Measurements from ENCODE around the gene CXCL3.
"Not testable (repeated sequence)": the region's sequence is repeated elsewhere in the genome, so short reads cannot be mapped to it uniquely, and the experiment has no call there.

Gene CXCL3

GRCh38 chr4:74038425-74039314 is at the start of gene CXCL3:
Gene CXCL3 (minus strand): TSS chr4:74038689. CDS start chr4:74038611, 78 bp downstream.
- Mint-ChIP-seq H3K27me3 (peaks cover 79% of the 10 kb centered on the region), H3K4me3 (peak within 1 kb of the TSS; percentile 80 to 81), H3K9me3 (no peaks in the 10 kb centered on the region), H3K4me1 (peaks cover 14% of the 10 kb centered on the region), H3K27ac (peak within 1 kb of the TSS in 1 of 2 donors; percentile 64)
- peak; percentile 74 for ATAC-seq
- DNase-seq: peak; percentile 11 to 19

- DNase-seq (no peak), ATAC-seq (no peak)
- H3K4me1 Mint-ChIP-seq: no peaks in the 10 kb centered on the region
- H3K27ac Mint-ChIP-seq: peak overlapping the region in 1 of 2 donors; percentile 49
- no peak overlapping the region for H3K4me3 Mint-ChIP-seq
- peaks cover 20% of the 10 kb centered on the region for H3K27me3 Mint-ChIP-seq
- H3K9me3 Mint-ChIP-seq: no peaks in the 10 kb centered on the region
These were observed 49.0 kb upstream of the CXCL3 start for GRCh38 chr4:74087481-74087880.

GRCh38 chr4:74085669-74086068 is 47.2 kb upstream of the CXCL3 start:
- Mint-ChIP-seq H3K27ac (no peak overlapping the region), H3K4me1 (no peaks in the 10 kb centered on the region), H3K4me3 (no peak overlapping the region), H3K27me3 (peaks cover 20% of the 10 kb centered on the region), H3K9me3 (no peaks in the 10 kb centered on the region)
- DNase-seq: no peak
- ATAC-seq: no peak

GRCh38 chr4:74084984-74085383 is 46.5 kb upstream of the CXCL3 start:
- Mint-ChIP-seq H3K4me1 (no peaks in the 10 kb centered on the region), H3K9me3 (no peaks in the 10 kb centered on the region), H3K27me3 (peaks cover 20% of the 10 kb centered on the region), H3K4me3 (no peak overlapping the region), H3K27ac (no peak overlapping the region)
- DNase-seq: no peak
- no peak for ATAC-seq

GRCh38 chr4:74083546-74083945 is 45.1 kb upstream of the CXCL3 start:
- DNase-seq (no peak), ATAC-seq (no peak)
- Mint-ChIP-seq H3K9me3 (no peaks in the 10 kb centered on the region), H3K27ac (no peak overlapping the region), H3K4me1 (no peaks in the 10 kb centered on the region), H3K27me3 (peaks cover 20% of the 10 kb centered on the region), H3K4me3 (no peak overlapping the region)

- H3K27ac Mint-ChIP-seq: no peak overlapping the region
- H3K4me1 Mint-ChIP-seq: no peaks in the 10 kb centered on the region
- ATAC-seq (no peak), DNase-seq (no peak)
- peaks cover 10% of the 10 kb centered on the region for H3K27me3 Mint-ChIP-seq
- H3K4me3 Mint-ChIP-seq: no peak overlapping the region
- no peaks in the 10 kb centered on the region for H3K9me3 Mint-ChIP-seq
These were observed 42.5 kb upstream of the CXCL3 start for GRCh38 chr4:74081035-74081434.

- H3K27ac Mint-ChIP-seq, DNase-seq, H3K4me1 Mint-ChIP-seq, ATAC-seq, H3K4me3 Mint-ChIP-seq, H3K9me3 Mint-ChIP-seq: not testable (repeated sequence)
- peaks cover 10% of the 10 kb centered on the region for H3K27me3 Mint-ChIP-seq
These were observed 41.9 kb upstream of the CXCL3 start for GRCh38 chr4:74080351-74080750.

GRCh38 chr4:74079024-74079423 is 40.5 kb upstream of the CXCL3 start:
- H3K9me3 Mint-ChIP-seq, ATAC-seq, H3K4me1 Mint-ChIP-seq, DNase-seq, H3K27me3 Mint-ChIP-seq, H3K4me3 Mint-ChIP-seq: not testable (repeated sequence)
- H3K27ac Mint-ChIP-seq: peak overlapping the region in 1 of 2 donors; percentile 2

GRCh38 chr4:74073358-74073757 is 34.9 kb upstream of the CXCL3 start:
- DNase-seq (no peak), ATAC-seq (no peak)
- no peak overlapping the region for H3K27ac Mint-ChIP-seq
- H3K9me3 Mint-ChIP-seq: no peaks in the 10 kb centered on the region
- H3K4me1 Mint-ChIP-seq: no peaks in the 10 kb centered on the region
- no peak overlapping the region for H3K4me3 Mint-ChIP-seq
- no peaks in the 10 kb centered on the region for H3K27me3 Mint-ChIP-seq

- no peaks in the 10 kb centered on the region for H3K27me3 Mint-ChIP-seq
These were observed 34.2 kb upstream of the CXCL3 start for GRCh38 chr4:74072739-74073138.

GRCh38 chr4:74067586-74067985 is 29.1 kb upstream of the CXCL3 start:
- Mint-ChIP-seq H3K4me3 (no peak overlapping the region), H3K27ac (no peak overlapping the region), H3K27me3 (no peaks in the 10 kb centered on the region), H3K9me3 (no peaks in the 10 kb centered on the region), H3K4me1 (no peaks in the 10 kb centered on the region)
- DNase-seq (no peak), ATAC-seq (no peak)

More at GRCh38 chr4:74072739-74073138, 34.2 kb upstream of the CXCL3 start:
- ATAC-seq (no peak), DNase-seq (no peak)
- no peaks in the 10 kb centered on the region for H3K9me3 Mint-ChIP-seq
- H3K27ac Mint-ChIP-seq: no peak overlapping the region
- no peaks in the 10 kb centered on the region for H3K4me1 Mint-ChIP-seq
- no peak overlapping the region for H3K4me3 Mint-ChIP-seq

- DNase-seq (no peak), ATAC-seq (no peak)
- no peaks in the 10 kb centered on the region for H3K4me1 Mint-ChIP-seq
- no peaks in the 10 kb centered on the region for H3K9me3 Mint-ChIP-seq
- H3K4me3 Mint-ChIP-seq: no peak overlapping the region
- H3K27ac Mint-ChIP-seq: no peak overlapping the region
- H3K27me3 Mint-ChIP-seq: no peaks in the 10 kb centered on the region
These were observed 27.7 kb upstream of the CXCL3 start for GRCh38 chr4:74066232-74066631.

GRCh38 chr4:74065115-74065642 is 26.7 kb upstream of the CXCL3 start:
- DNase-seq: no peak
- no peak overlapping the region for H3K4me3 Mint-ChIP-seq
- no peak overlapping the region for H3K27ac Mint-ChIP-seq
- H3K27me3 Mint-ChIP-seq: no peaks in the 10 kb centered on the region
- H3K9me3 Mint-ChIP-seq: no peaks in the 10 kb centered on the region
- H3K4me1 Mint-ChIP-seq: no peaks in the 10 kb centered on the region
- no peak for ATAC-seq

- H3K4me3 Mint-ChIP-seq: no peak overlapping the region
- H3K27me3 Mint-ChIP-seq: no peaks in the 10 kb centered on the region
- no peaks in the 10 kb centered on the region for H3K9me3 Mint-ChIP-seq
- DNase-seq (no peak), ATAC-seq (no peak)
- no peaks in the 10 kb centered on the region for H3K4me1 Mint-ChIP-seq
- H3K27ac Mint-ChIP-seq: no peak overlapping the region
These were observed 25.4 kb upstream of the CXCL3 start for GRCh38 chr4:74063859-74064258.

GRCh38 chr4:74062953-74063352 is 24.5 kb upstream of the CXCL3 start:
- DNase-seq: no peak
- H3K27ac Mint-ChIP-seq: no peak overlapping the region
- H3K27me3 Mint-ChIP-seq: no peaks in the 10 kb centered on the region
- no peaks in the 10 kb centered on the region for H3K9me3 Mint-ChIP-seq
- ATAC-seq: no peak
- H3K4me3 Mint-ChIP-seq: no peak overlapping the region
- H3K4me1 Mint-ChIP-seq: no peaks in the 10 kb centered on the region

GRCh38 chr4:74061430-74061829 is 22.9 kb upstream of the CXCL3 start:
- no peaks in the 10 kb centered on the region for H3K9me3 Mint-ChIP-seq
- DNase-seq (no peak), ATAC-seq (no peak)
- no peaks in the 10 kb centered on the region for H3K27me3 Mint-ChIP-seq
- H3K4me1 Mint-ChIP-seq: no peaks in the 10 kb centered on the region
- no peak overlapping the region for H3K4me3 Mint-ChIP-seq
- H3K27ac Mint-ChIP-seq: no peak overlapping the region

Measured in stimulated activated naive CD8-positive, alpha-beta T cell treated with anti-CD3 and anti-CD28 coated beads, Interleukin-15, amount 100 ng/mL, for 72 hours (primary cell).